Mucosa of stomach (tissue), 1 donor: ENCODE results near the gene ANKRD17.
"Not testable (repeated sequence)": the region's sequence is repeated elsewhere in the genome, so short reads cannot be mapped to it uniquely, and the experiment has no call there.

Experiments
- H3K27me3 ChIP-seq: one replicate; pipeline ENCODE4 v1.7.0; 2013; ENCODE audit warnings: mild to moderate bottlenecking, low read length; ENCODE audit not compliant: control insufficient read depth, insufficient read depth
- H3K36me3 ChIP-seq: one replicate; pipeline ENCODE4 v1.7.0; 2013; ENCODE audit warnings: low read length; ENCODE audit not compliant: control insufficient read depth, insufficient read depth
- H3K4me1 ChIP-seq: one replicate; pipeline ENCODE4 v1.7.0; 2013; ENCODE audit warnings: mild to moderate bottlenecking, low read length; ENCODE audit not compliant: control insufficient read depth, insufficient read depth
- H3K4me3 ChIP-seq: one replicate; pipeline ENCODE4 v1.7.0; 2013; ENCODE audit warnings: low read length
- H3K9ac ChIP-seq: one replicate; pipeline ENCODE4 v1.7.0; 2013; ENCODE audit warnings: mild to moderate bottlenecking, low read length, moderate library complexity
- H3K9me3 ChIP-seq: one replicate; pipeline ENCODE4 v1.7.0; 2013; ENCODE audit warnings: mild to moderate bottlenecking, low read length, moderate library complexity; ENCODE audit not compliant: control insufficient read depth
- donor health status: Pancreatic carcinoma.

The ANKRD17 gene

GRCh38 chr4:73258686-73259570, at the start of gene ANKRD17:
ANKRD17 (minus strand) TSS chr4:73258798; CDS start chr4:73258668, 130 bp downstream.
- H3K9ac ChIP-seq: peak within 1 kb of the TSS; percentile 85
- H3K9me3 ChIP-seq: no peaks in the 10 kb centered on the region
- H3K4me3 ChIP-seq: peak within 1 kb of the TSS; percentile 69
- H3K4me1 ChIP-seq: peaks cover 13% of the 10 kb centered on the region
- H3K36me3 ChIP-seq: no peaks in the 10 kb centered on the region
- H3K27me3 ChIP-seq: no peaks in the 10 kb centered on the region

GRCh38 chr4:73308286-73308685, 49.7 kb upstream of the ANKRD17 start:
- H3K4me3 ChIP-seq: no peak overlapping the region
- H3K9me3 ChIP-seq: no peaks in the 10 kb centered on the region
- no peaks in the 10 kb centered on the region for H3K27me3 ChIP-seq
- no peaks in the 10 kb centered on the region for H3K4me1 ChIP-seq
- no peak overlapping the region for H3K9ac ChIP-seq
- no peaks in the 10 kb centered on the region for H3K36me3 ChIP-seq

- H3K4me1 ChIP-seq: no peaks in the 10 kb centered on the region
- no peaks in the 10 kb centered on the region for H3K9me3 ChIP-seq
- no peaks in the 10 kb centered on the region for H3K27me3 ChIP-seq
- H3K4me3 ChIP-seq: no peak overlapping the region
- H3K9ac ChIP-seq: no peak overlapping the region
- H3K36me3 ChIP-seq: no peaks in the 10 kb centered on the region
These were observed 45.1 kb upstream of the ANKRD17 start for GRCh38 chr4:73303711-73304110.

- Histone ChIP-seq H3K9ac (no peak overlapping the region), H3K27me3 (no peaks in the 10 kb centered on the region), H3K4me3 (no peak overlapping the region), H3K36me3 (no peaks in the 10 kb centered on the region), H3K9me3 (no peaks in the 10 kb centered on the region), H3K4me1 (no peaks in the 10 kb centered on the region)
These were observed 41.1 kb upstream of the ANKRD17 start for GRCh38 chr4:73299548-73300280.

- H3K4me3 ChIP-seq, H3K36me3 ChIP-seq, H3K4me1 ChIP-seq, H3K9ac ChIP-seq, H3K27me3 ChIP-seq, H3K9me3 ChIP-seq: not testable (repeated sequence)
These were observed 34.1 kb upstream of the ANKRD17 start for GRCh38 chr4:73292661-73293060.

GRCh38 chr4:73281982-73282381, 23.4 kb upstream of the ANKRD17 start:
- Histone ChIP-seq H3K4me1 (no peaks in the 10 kb centered on the region), H3K9me3 (no peaks in the 10 kb centered on the region), H3K9ac (no peak overlapping the region), H3K36me3 (no peaks in the 10 kb centered on the region), H3K27me3 (no peaks in the 10 kb centered on the region), H3K4me3 (no peak overlapping the region)

- H3K27me3 ChIP-seq: no peaks in the 10 kb centered on the region
- H3K9me3 ChIP-seq: no peaks in the 10 kb centered on the region
- no peak overlapping the region for H3K9ac ChIP-seq
- no peaks in the 10 kb centered on the region for H3K4me1 ChIP-seq
- no peaks in the 10 kb centered on the region for H3K36me3 ChIP-seq
- no peak overlapping the region for H3K4me3 ChIP-seq
These were observed 22.8 kb upstream of the ANKRD17 start for GRCh38 chr4:73281396-73281795.

GRCh38 chr4:73277201-73277600, 18.6 kb upstream of the ANKRD17 start:
- H3K4me3 ChIP-seq: no peak overlapping the region
- no peak overlapping the region for H3K9ac ChIP-seq
- H3K4me1 ChIP-seq: no peaks in the 10 kb centered on the region
- H3K27me3 ChIP-seq: no peaks in the 10 kb centered on the region
- H3K9me3 ChIP-seq: no peaks in the 10 kb centered on the region
- H3K36me3 ChIP-seq: no peaks in the 10 kb centered on the region

- Histone ChIP-seq H3K9me3 (no peaks in the 10 kb centered on the region), H3K27me3 (no peaks in the 10 kb centered on the region), H3K4me3 (no peak overlapping the region), H3K36me3 (no peaks in the 10 kb centered on the region), H3K4me1 (no peaks in the 10 kb centered on the region), H3K9ac (no peak overlapping the region)
These were observed 16.7 kb upstream of the ANKRD17 start for GRCh38 chr4:73275318-73275654.

- no peak overlapping the region for H3K4me3 ChIP-seq
- H3K4me1 ChIP-seq: no peaks in the 10 kb centered on the region
- no peaks in the 10 kb centered on the region for H3K9me3 ChIP-seq
- no peaks in the 10 kb centered on the region for H3K36me3 ChIP-seq
- no peak overlapping the region for H3K9ac ChIP-seq
- no peaks in the 10 kb centered on the region for H3K27me3 ChIP-seq
These were observed 14.2 kb upstream of the ANKRD17 start for GRCh38 chr4:73272816-73273215.

GRCh38 chr4:73267050-73267449, 8.5 kb upstream of the ANKRD17 start:
- Histone ChIP-seq H3K4me1 (no peaks in the 10 kb centered on the region), H3K9me3 (no peaks in the 10 kb centered on the region), H3K27me3 (no peaks in the 10 kb centered on the region), H3K36me3 (no peaks in the 10 kb centered on the region), H3K4me3 (no peak overlapping the region), H3K9ac (no peak overlapping the region)

- H3K9me3 ChIP-seq: no peaks in the 10 kb centered on the region
- H3K9ac ChIP-seq: peak overlapping the region; percentile 85
- peaks cover 13% of the 10 kb centered on the region for H3K4me1 ChIP-seq
- H3K27me3 ChIP-seq: no peaks in the 10 kb centered on the region
- no peaks in the 10 kb centered on the region for H3K36me3 ChIP-seq
- H3K4me3 ChIP-seq: peak overlapping the region; percentile 69
These were observed 1.0 kb upstream of the ANKRD17 start for GRCh38 chr4:73259571-73260090.
